A549 treated with AZD2906 at 1 μM for 4 hours (cell line): Measurements from ENCODE around the gene CASP1. TPM values are rescaled to one million over a fixed set of nuclear protein-coding genes. Genes with fewer than 3 reads are reported as not detected.

Experiments
- total RNA-seq: library from RNA; stranded (reverse); fragments of 200-300 nt; extraction: Qiagen RNA extraction; gene quantifications from 5 replicates; pipeline ENCODE4 v1.2.3, GENCODE V29; 2022

The CASP1 gene
- total RNA-seq, result 0.15 to 0.17 TPM (median 0.17 TPM) in 3 of 5 replicates, not detected in the others

GRCh38 chr11:105034813-105035620, at the start of gene CASP1:
CASP1 (minus strand) TSS chr11:105035144; CDS start chr11:105035113, 31 bp downstream.

GRCh38 chr11:105044557-105045524, 9.9 kb upstream of the CASP1 start, which contains the start of gene CARD16:
CARD16 (minus strand) TSS chr11:105045335; CDS start chr11:105045297, 38 bp downstream.

DNA sequence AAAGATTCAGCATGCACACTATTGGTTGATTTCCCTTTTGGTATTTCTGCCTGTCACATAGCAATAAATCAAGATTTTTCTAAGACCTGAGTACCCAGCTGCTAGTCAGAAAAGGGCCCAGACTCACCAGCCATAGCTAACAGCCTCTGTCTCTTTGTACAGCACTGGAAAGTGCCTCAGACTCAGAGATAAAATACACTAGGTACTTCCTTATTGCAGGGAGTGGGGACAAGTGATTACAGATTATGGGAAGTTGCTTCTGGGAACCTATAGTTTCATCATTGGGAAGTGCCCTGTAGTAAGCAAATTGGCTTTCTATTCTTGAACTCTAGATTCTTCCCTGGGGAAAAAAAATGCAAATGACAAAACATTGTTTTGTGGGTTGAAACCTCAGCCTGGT, 11.9 kb downstream of the CASP1 start, which contains the start of gene CASP5:
Gene CASP5, minus strand, starts transcription at position 166 of the 400 bp plus-strand sequence. Its CDS starts 32 bp downstream, at position 134.

Other genes starting within 250 kb of the CASP1 start
- gene CASP12, start 136.7 kb downstream of the CASP1 start, total RNA-seq, result not detected in 5 replicates
- 4.2 to 5.5 TPM (median 4.3 TPM) in 5 replicates for gene CASP4, start 66.6 kb downstream of the CASP1 start, total RNA-seq
- not detected in 5 replicates for gene CASP5, start 12.0 kb downstream of the CASP1 start, total RNA-seq
- 0.17 to 0.20 TPM in 2 of 5 replicates, not detected in the others for gene CARD16, start 10.2 kb upstream of the CASP1 start, total RNA-seq
- gene CARD18, start 104.6 kb upstream of the CASP1 start, total RNA-seq, result not detected in 5 replicates